ENCODE measurements around the gene BTBD2. TPM values are rescaled to one million over a fixed set of nuclear protein-coding genes. Genes with fewer than 3 reads are reported as not detected.

BTBD2 gene
- polyA plus RNA-seq, 1 donor from 2014 or later: 46.1 TPM

DNA sequence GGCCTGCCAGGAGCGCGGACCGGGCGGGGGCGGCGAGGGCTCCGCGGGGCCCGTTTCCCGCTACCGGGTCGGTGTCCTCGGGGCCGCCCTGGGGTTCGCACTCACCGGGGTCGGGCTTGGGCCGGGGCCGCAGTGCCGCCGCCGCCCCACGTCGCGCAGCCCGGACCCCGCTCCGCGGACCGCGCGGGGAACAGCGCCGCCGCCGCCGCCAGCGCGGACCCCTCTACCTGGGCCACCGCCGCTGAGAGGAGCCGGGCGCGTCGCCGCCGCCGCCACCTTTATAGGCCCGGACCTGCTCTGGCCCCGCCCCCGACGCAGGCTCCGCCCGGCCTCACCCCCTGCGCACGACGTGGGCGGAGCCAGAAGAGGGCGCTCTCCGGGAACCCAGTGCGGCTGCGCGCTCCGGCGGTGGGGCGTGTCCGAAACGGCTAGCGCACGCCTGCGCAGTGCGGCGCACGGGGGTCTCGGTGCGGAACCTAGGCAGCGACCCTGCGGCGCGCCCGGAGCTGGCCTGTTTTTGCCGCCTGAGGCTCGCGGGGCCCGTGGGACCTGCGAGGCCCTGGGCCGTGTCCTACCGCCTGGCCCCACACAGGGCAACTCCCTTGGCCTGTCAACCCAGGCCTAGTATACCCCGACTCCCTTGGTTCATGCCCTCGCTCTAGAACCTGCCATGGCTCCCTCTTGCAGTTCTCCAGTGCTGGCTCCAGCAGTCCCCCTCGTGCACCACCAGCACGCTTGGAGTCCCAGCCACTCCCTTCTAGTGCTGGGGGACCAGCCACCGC, 35.7 kb upstream of the BTBD2 start, which contains the start of gene MKNK2:
TSS of gene MKNK2 (minus strand) at position 254 of the 782 bp plus-strand sequence. CDS start 393 bp downstream, outside the sequence.
- TF ChIP-seq REST (IDR thresholded peaks at IDR 0.05; ENCODE audit: borderline replicate concordance): peak; percentile 67
- peak; percentile 98 for TF ChIP-seq CTCF (IDR thresholded peaks at IDR 0.05; ENCODE audit: poor library complexity, severe bottlenecking)
- TF ChIP-seq POLR2AphosphoS5 (IDR thresholded peaks at IDR 0.05): peak; percentile 95
- TF ChIP-seq EP300 (conservative IDR thresholded peaks at IDR 0.05; ENCODE audit: poor library complexity, severe bottlenecking): peak; percentile 45
- peak; percentile 67 for TF ChIP-seq TAF1 (IDR thresholded peaks at IDR 0.05; ENCODE audit: low read depth)
- no peak for TF ChIP-seq EZH2 (IDR thresholded peaks at IDR 0.05; ENCODE audit: borderline replicate concordance, insufficient read depth, low read length, poor library complexity, severe bottlenecking)
- TF ChIP-seq MXI1 (conservative IDR thresholded peaks at IDR 0.05; ENCODE audit: poor library complexity, severe bottlenecking): peak; percentile 64
- TF ChIP-seq SMC3 (conservative IDR thresholded peaks at IDR 0.05; ENCODE audit: poor library complexity): peak; percentile 67
- TF ChIP-seq RAD21 (conservative IDR thresholded peaks at IDR 0.05): peak; percentile 50
- Histone ChIP-seq H3K27ac (ENCODE audit: low read length) (peak within 1 kb of the TSS; percentile 76), H2AFZ (ENCODE audit: low read depth, low read length) (peak within 1 kb of the TSS; percentile 14)

GRCh38 chr19:2050349-2050990, 35.0 kb upstream of the BTBD2 start:
- Histone ChIP-seq H3K9me2 (ENCODE audit: insufficient read depth, low read length) (no peaks in the 10 kb centered on the region), H3F3A (ENCODE audit: insufficient read depth, low read length, poor library complexity, severe bottlenecking) (no peaks in the 10 kb centered on the region), H3K4me2 (ENCODE audit: low read length) (peak overlapping the region; percentile 97), H3K9me3 (ENCODE audit: low read length) (no peaks in the 10 kb centered on the region), H3K79me2 (replicated peaks; ENCODE audit: insufficient read depth, low read length) (peaks cover 29% of the 10 kb centered on the region), H3K27ac (ENCODE audit: low read length) (peak overlapping the region; percentile 16), H3K27me3 (ENCODE audit: insufficient read depth, low read depth, low read length) (no peaks in the 10 kb centered on the region), H2AFZ (ENCODE audit: low read depth, low read length) (no peak overlapping the region), H4K20me1 (ENCODE audit: insufficient read depth) (peaks cover 6% of the 10 kb centered on the region), H3K4me3 (ENCODE audit: low read length) (peak overlapping the region; percentile 98), H3K36me3 (ENCODE audit: insufficient read depth, low read length) (no peaks in the 10 kb centered on the region), H3K9ac (ENCODE audit: low read length) (peak overlapping the region; percentile 82)
- no peak for TF ChIP-seq TAF1 (IDR thresholded peaks at IDR 0.05; ENCODE audit: low read depth)
- TF ChIP-seq SMC3 (conservative IDR thresholded peaks at IDR 0.05; ENCODE audit: poor library complexity): no peak
- no peak for TF ChIP-seq RAD21 (conservative IDR thresholded peaks at IDR 0.05)
- TF ChIP-seq CTCF (IDR thresholded peaks at IDR 0.05; ENCODE audit: poor library complexity, severe bottlenecking): no peak

More for the DNA sequence above, 35.7 kb upstream of the BTBD2 start, which contains the start of gene MKNK2:
- Histone ChIP-seq H3K27me3 (ENCODE audit: insufficient read depth, low read depth, low read length) (no peaks in the 10 kb centered on the region), H3K4me2 (ENCODE audit: low read length) (peak within 1 kb of the TSS; percentile 97), H3K9me2 (ENCODE audit: insufficient read depth, low read length) (no peaks in the 10 kb centered on the region), H3K36me3 (ENCODE audit: insufficient read depth, low read length) (no peaks in the 10 kb centered on the region), H4K20me1 (ENCODE audit: insufficient read depth) (peaks cover 6% of the 10 kb centered on the region), H3K9ac (ENCODE audit: low read length) (peak within 1 kb of the TSS; percentile 82), H3K4me3 (ENCODE audit: low read length) (peak within 1 kb of the TSS; percentile 98), H3K9me3 (ENCODE audit: low read length) (no peaks in the 10 kb centered on the region), H3K79me2 (replicated peaks; ENCODE audit: insufficient read depth, low read length) (peaks cover 29% of the 10 kb centered on the region), H3F3A (ENCODE audit: insufficient read depth, low read length, poor library complexity, severe bottlenecking) (no peaks in the 10 kb centered on the region)

Data from neural cell (in vitro differentiated cells).